Activated CD4-positive, alpha-beta T cell treated with anti-CD3 and anti-CD28 coated beads, Interleukin-2, amount 50 U/mL, for 16 hours (primary cell): ENCODE results near the gene ZBTB20.

Experiments
- DNase-seq: peaks from one replicate; pipeline ENCODE4 v3.0.0-alpha.2; 2020

The ZBTB20 gene

GRCh38 chr3:114746502-114746901 is 400.6 kb downstream of the ZBTB20 start:
- DNase-seq: no peak

- no peak for DNase-seq
These were observed 401.5 kb downstream of the ZBTB20 start for GRCh38 chr3:114745322-114746240.

GRCh38 chr3:114743746-114744485 is 403.2 kb downstream of the ZBTB20 start:
- DNase-seq: peak; percentile 30

GRCh38 chr3:114741066-114741465 is 406.0 kb downstream of the ZBTB20 start:
- DNase-seq: no peak

GRCh38 chr3:114739627-114740026 is 407.5 kb downstream of the ZBTB20 start:
- no peak for DNase-seq

GRCh38 chr3:114732353-114732752 is 414.7 kb downstream of the ZBTB20 start:
- DNase-seq: no peak

- no peak for DNase-seq
These were observed 416.7 kb downstream of the ZBTB20 start for GRCh38 chr3:114730397-114730796.

- no peak for DNase-seq
These were observed 419.7 kb downstream of the ZBTB20 start for GRCh38 chr3:114727373-114727772.

GRCh38 chr3:114725966-114726365 is 421.1 kb downstream of the ZBTB20 start:
- no peak for DNase-seq

- no peak for DNase-seq
These were observed 424.6 kb downstream of the ZBTB20 start for GRCh38 chr3:114722530-114722929.

- peak; percentile 41 for DNase-seq
These were observed 425.2 kb downstream of the ZBTB20 start for GRCh38 chr3:114721864-114722263.

GRCh38 chr3:114721209-114721608 is 425.9 kb downstream of the ZBTB20 start:
- DNase-seq: no peak

- no peak for DNase-seq
These were observed 428.2 kb downstream of the ZBTB20 start for GRCh38 chr3:114718898-114719210.

- DNase-seq: no peak
These were observed 428.8 kb downstream of the ZBTB20 start for GRCh38 chr3:114718071-114718897.

GRCh38 chr3:114716916-114717315 is 430.2 kb downstream of the ZBTB20 start:
- DNase-seq: no peak

GRCh38 chr3:114716126-114716525 is 431.0 kb downstream of the ZBTB20 start:
- DNase-seq: no peak

GRCh38 chr3:114714957-114715460 is 432.1 kb downstream of the ZBTB20 start:
- DNase-seq: no peak

- no peak for DNase-seq
These were observed 432.9 kb downstream of the ZBTB20 start for GRCh38 chr3:114714237-114714636.

- no peak for DNase-seq
These were observed 434.2 kb downstream of the ZBTB20 start for GRCh38 chr3:114712728-114713492.

GRCh38 chr3:114711321-114711886 is 435.7 kb downstream of the ZBTB20 start:
- no peak for DNase-seq

GRCh38 chr3:114709102-114709501 is 438.0 kb downstream of the ZBTB20 start:
- DNase-seq: no peak
